ENCODE results near the gene SLC35F4.

The SLC35F4 gene

DNA sequence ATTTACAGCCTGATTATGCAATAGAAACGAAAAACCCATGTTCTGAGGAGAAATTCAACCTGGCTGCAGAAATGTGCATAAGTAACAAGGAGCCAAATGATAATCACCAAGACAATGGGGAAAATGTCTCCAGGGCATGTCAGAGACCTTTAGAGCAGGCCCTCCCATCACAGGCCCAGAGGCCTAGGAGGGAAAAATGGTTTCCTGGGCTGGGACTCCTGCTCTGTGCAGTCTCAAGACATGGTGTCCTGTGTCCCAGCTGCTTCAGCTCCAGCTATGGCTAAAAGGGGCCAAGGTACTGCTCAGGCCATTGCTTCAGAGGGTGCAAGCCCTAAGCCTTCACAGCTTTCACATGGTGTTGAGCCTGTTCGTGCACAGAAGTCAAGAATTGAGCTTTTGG lies 156.0 kb downstream of the SLC35F4 start:
- TF ChIP-seq SIN3A (IDR thresholded peaks at IDR 0.05; ENCODE audit: borderline replicate concordance, insufficient read depth, low read length) (no peak), FOXP2 (optimal IDR thresholded peaks at IDR 0.05; ENCODE audit: borderline replicate concordance, extremely low read depth, extremely low read length, insufficient read depth) (no peak), POLR2AphosphoS5 (IDR thresholded peaks at IDR 0.05; ENCODE audit: low read depth, low read length) (no peak), TAF1 (IDR thresholded peaks at IDR 0.05; ENCODE audit: borderline replicate concordance, insufficient read depth, low read length) (no peak)
- TF ChIP-seq, protein P1, sequence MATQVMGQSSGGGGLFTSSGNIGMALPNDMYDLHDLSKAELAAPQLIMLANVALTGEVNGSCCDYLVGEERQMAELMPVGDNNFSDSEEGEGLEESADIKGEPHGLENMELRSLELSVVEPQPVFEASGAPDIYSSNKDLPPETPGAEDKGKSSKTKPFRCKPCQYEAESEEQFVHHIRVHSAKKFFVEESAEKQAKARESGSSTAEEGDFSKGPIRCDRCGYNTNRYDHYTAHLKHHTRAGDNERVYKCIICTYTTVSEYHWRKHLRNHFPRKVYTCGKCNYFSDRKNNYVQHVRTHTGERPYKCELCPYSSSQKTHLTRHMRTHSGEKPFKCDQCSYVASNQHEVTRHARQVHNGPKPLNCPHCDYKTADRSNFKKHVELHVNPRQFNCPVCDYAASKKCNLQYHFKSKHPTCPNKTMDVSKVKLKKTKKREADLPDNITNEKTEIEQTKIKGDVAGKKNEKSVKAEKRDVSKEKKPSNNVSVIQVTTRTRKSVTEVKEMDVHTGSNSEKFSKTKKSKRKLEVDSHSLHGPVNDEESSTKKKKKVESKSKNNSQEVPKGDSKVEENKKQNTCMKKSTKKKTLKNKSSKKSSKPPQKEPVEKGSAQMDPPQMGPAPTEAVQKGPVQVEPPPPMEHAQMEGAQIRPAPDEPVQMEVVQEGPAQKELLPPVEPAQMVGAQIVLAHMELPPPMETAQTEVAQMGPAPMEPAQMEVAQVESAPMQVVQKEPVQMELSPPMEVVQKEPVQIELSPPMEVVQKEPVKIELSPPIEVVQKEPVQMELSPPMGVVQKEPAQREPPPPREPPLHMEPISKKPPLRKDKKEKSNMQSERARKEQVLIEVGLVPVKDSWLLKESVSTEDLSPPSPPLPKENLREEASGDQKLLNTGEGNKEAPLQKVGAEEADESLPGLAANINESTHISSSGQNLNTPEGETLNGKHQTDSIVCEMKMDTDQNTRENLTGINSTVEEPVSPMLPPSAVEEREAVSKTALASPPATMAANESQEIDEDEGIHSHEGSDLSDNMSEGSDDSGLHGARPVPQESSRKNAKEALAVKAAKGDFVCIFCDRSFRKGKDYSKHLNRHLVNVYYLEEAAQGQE (IDR thresholded peaks at IDR 0.05; ENCODE audit: insufficient read depth in 1 of 2, low read depth in 2 of 2, low read length in 2 of 2), result no peak

DNA sequence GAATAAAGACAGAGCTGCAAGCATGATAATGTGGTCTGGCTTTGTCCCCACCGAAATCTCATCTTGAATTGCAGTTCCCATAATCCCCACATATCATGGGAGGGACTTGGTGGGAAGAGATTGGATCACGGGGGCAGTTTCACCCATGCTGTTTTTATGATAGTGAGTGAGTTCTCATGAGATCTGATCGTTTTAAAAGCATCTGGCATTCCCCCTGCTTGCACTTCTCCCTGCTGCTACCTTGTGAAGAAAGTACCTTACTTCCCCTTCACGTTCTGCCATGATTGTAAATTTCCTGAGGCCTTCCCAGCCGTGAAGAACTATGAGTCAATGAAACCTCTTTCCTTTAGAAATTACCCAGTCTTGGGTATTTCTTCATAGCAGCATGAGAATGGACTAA lies 158.7 kb downstream of the SLC35F4 start:
- TF ChIP-seq POLR2AphosphoS5 (IDR thresholded peaks at IDR 0.05; ENCODE audit: low read depth, low read length) (no peak), FOXP2 (optimal IDR thresholded peaks at IDR 0.05; ENCODE audit: borderline replicate concordance, extremely low read depth, extremely low read length, insufficient read depth) (no peak), SIN3A (IDR thresholded peaks at IDR 0.05; ENCODE audit: borderline replicate concordance, insufficient read depth, low read length) (no peak), TAF1 (IDR thresholded peaks at IDR 0.05; ENCODE audit: borderline replicate concordance, insufficient read depth, low read length) (no peak)
- TF ChIP-seq, protein P1 (IDR thresholded peaks at IDR 0.05; ENCODE audit: insufficient read depth in 1 of 2, low read depth in 2 of 2, low read length in 2 of 2), result no peak

DNA sequence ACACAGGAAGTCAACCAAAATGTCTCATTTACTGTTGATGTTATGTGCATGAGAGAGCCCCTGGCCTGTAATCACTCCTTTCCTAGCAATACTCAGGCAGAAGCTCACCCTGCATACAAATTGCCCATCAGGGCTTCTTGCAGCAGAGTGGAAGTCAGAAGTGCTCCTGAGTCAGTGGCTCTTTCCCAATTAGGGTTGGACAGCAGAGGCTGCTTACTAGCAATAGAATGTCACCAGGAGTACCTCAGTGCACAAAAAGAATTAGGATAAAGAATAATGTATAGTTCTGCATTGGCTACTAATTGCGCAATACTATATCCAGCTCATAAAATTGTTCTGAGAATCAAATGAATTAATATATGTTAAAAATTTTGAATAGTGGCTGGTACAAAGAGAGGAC lies 161.1 kb downstream of the SLC35F4 start:
- no peak for TF ChIP-seq TAF1 (IDR thresholded peaks at IDR 0.05; ENCODE audit: borderline replicate concordance, insufficient read depth, low read length)
- no peak for TF ChIP-seq SIN3A (IDR thresholded peaks at IDR 0.05; ENCODE audit: borderline replicate concordance, insufficient read depth, low read length)
- no peak for TF ChIP-seq POLR2AphosphoS5 (IDR thresholded peaks at IDR 0.05; ENCODE audit: low read depth, low read length)
- no peak for TF ChIP-seq FOXP2 (optimal IDR thresholded peaks at IDR 0.05; ENCODE audit: borderline replicate concordance, extremely low read depth, extremely low read length, insufficient read depth)

DNA sequence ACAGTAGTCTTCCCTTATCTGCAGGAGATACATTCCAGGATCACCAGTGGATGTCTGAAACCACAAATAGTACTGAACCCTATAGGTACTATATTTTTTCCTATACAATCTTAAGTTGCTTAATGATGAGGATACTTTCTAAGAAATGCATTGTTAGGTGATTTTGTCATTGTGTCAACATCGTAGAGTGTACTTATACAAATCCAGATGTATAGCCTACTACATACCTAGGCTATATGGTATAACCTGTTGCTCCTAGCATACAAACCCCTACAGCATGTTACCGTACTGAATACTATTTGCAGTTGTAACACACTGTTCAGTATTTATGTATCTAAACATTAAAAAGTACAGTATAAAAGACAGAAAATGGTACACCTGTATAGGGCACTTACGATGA lies 165.9 kb downstream of the SLC35F4 start:
- no peak for TF ChIP-seq SIN3A (IDR thresholded peaks at IDR 0.05; ENCODE audit: borderline replicate concordance, insufficient read depth, low read length)
- no peak for TF ChIP-seq TAF1 (IDR thresholded peaks at IDR 0.05; ENCODE audit: borderline replicate concordance, insufficient read depth, low read length)
- TF ChIP-seq FOXP2 (optimal IDR thresholded peaks at IDR 0.05; ENCODE audit: borderline replicate concordance, extremely low read depth, extremely low read length, insufficient read depth), result no peak
- TF ChIP-seq POLR2AphosphoS5 (IDR thresholded peaks at IDR 0.05; ENCODE audit: low read depth, low read length), result no peak
- TF ChIP-seq, protein P1 (IDR thresholded peaks at IDR 0.05; ENCODE audit: insufficient read depth in 1 of 2, low read depth in 2 of 2, low read length in 2 of 2), result no peak

DNA sequence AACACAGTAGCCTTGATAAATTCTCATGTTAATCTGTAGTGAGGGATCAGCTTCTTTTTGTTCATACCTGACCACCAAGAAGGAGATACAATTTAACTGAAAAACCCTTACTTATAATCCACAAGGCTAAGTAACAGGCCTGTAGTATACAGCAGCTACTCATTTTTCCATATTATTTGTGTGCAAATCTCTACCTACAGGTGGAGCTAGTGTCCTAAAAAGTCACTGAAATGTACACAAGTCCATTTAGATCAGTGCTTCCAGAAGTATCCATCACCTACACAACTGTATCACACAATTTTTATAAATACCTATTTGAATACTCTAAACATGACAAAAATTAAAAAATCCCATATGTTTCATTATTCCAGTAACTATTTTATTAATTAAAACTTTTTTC lies 173.2 kb downstream of the SLC35F4 start:
- TF ChIP-seq POLR2AphosphoS5 (IDR thresholded peaks at IDR 0.05; ENCODE audit: low read depth, low read length) (no peak), TAF1 (IDR thresholded peaks at IDR 0.05; ENCODE audit: borderline replicate concordance, insufficient read depth, low read length) (no peak), SIN3A (IDR thresholded peaks at IDR 0.05; ENCODE audit: borderline replicate concordance, insufficient read depth, low read length) (no peak), FOXP2 (optimal IDR thresholded peaks at IDR 0.05; ENCODE audit: borderline replicate concordance, extremely low read depth, extremely low read length, insufficient read depth) (no peak)
- TF ChIP-seq, protein P1 (IDR thresholded peaks at IDR 0.05; ENCODE audit: insufficient read depth in 1 of 2, low read depth in 2 of 2, low read length in 2 of 2), result no peak

Data from PFSK-1 (cell line).